Endothelial cell of umbilical vein (primary cell): ENCODE measurements around the gene PCDHGA10. TPM values are rescaled to one million over a fixed set of nuclear protein-coding genes. Genes with fewer than 3 reads are reported as not detected.
"Not testable (repeated sequence)": the region's sequence is repeated elsewhere in the genome, so short reads cannot be mapped to it uniquely, and the experiment has no call there.

Experiments used
- BruUV-seq: library from RNA; stranded (reverse); fragments of 400-500 nt; replicated peaks from 2 replicates; lab custom pipeline; 2021; lab: Mats Ljungman, UMichigan
- CTCF ChIA-PET: fragments of 300-600, 350-600 bp; sonication (Branson Sonifier 250); formaldehyde crosslinking; loops from one replicate; lab custom pipeline; 2021; ENCODE audit warnings: antibody characterized with exemption, inconsistent platforms; lab: Charles Lee
- POLR2A ChIA-PET: fragments of 300-600, 350-600 bp; sonication (Branson Sonifier 250); formaldehyde crosslinking; loops from one replicate; lab custom pipeline; 2021; ENCODE audit warnings: antibody characterized with exemption, inconsistent platforms; lab: Charles Lee
- DNase-seq: peaks from one replicate; pipeline ENCODE4 v3.0.0-alpha.2; 2011; ENCODE audit warnings: low read depth, low spot score
- FAIRE-seq: peaks from 2 replicates; lab custom pipeline; 2011; peaks lifted over from hg19 to GRCh38; lab: Jason Lieb, UNC
- H2AFZ ChIP-seq: 2 replicates; pipeline ENCODE4 v1.6.0; 2012; ENCODE audit warnings: low read depth, low read length, control low read depth, inconsistent platforms
- H3K27ac ChIP-seq: 2 replicates; pipeline ENCODE4 v1.5.1; 2011; ENCODE audit warnings: low read depth, mild to moderate bottlenecking, control low read depth, low read length, moderate library complexity; ENCODE audit not compliant: insufficient read depth
- H3K27me3 ChIP-seq, 2 experiments: 2 replicates each; pipeline versions ENCODE4 v1.6.0 to v1.6.1; 2011; ENCODE audit warnings: low read length in 2 of 2, mixed read lengths in 1 of 2; ENCODE audit not compliant: control insufficient read depth in 2 of 2, insufficient read depth in 2 of 2
- H3K36me3 ChIP-seq, 2 experiments: 2 replicates in 1 of 2; 3 replicates in 1 of 2; pipeline ENCODE4 v1.5.1; 2011; ENCODE audit warnings: low read length in 2 of 2, mild to moderate bottlenecking in 1 of 2, moderate library complexity in 1 of 2; ENCODE audit not compliant: control insufficient read depth in 2 of 2, insufficient read depth in 2 of 2; ENCODE audit errors: extremely low read depth in 1 of 2
- H3K4me1 ChIP-seq: 3 replicates; pipeline ENCODE4 v1.5.1; 2011; ENCODE audit warnings: mild to moderate bottlenecking, low read length; ENCODE audit not compliant: control insufficient read depth, insufficient read depth; ENCODE audit errors: extremely low read depth
- H3K4me2 ChIP-seq: 2 replicates; pipeline ENCODE4 v1.6.1; 2011; ENCODE audit warnings: low read length, control low read depth, mixed read lengths; ENCODE audit not compliant: insufficient read depth
- H3K4me3 ChIP-seq, 3 experiments: fragments of 200-600 bp in 1 of 3; sonication (generic), shearing (Covaris generic) in 1 of 3; replicated peaks in 1 of 3; 2 replicates each; pipeline ENCODE4 v1.5.1; 2011 to 2016; ENCODE audit warnings: control low read depth in 3 of 3, low read length in 3 of 3, mild to moderate bottlenecking in 2 of 3, inconsistent platforms in 1 of 3, low read depth in 1 of 3, moderate library complexity in 1 of 3; ENCODE audit not compliant: insufficient read depth in 1 of 3
- H3K79me2 ChIP-seq: 2 replicates; pipeline ENCODE4 v1.6.0; 2012; ENCODE audit warnings: low read length, inconsistent platforms; ENCODE audit not compliant: control insufficient read depth, insufficient read depth
- H3K9ac ChIP-seq: replicated peaks from 2 replicates; pipeline ENCODE3; 2011; ENCODE audit warnings: low read length, control low read depth; ENCODE audit not compliant: insufficient read depth; ENCODE audit errors: extremely low read depth
- H3K9me1 ChIP-seq: replicated peaks from 3 replicates; pipeline ENCODE4 v1.6.0; 2011; ENCODE audit warnings: mild to moderate bottlenecking, low read length; ENCODE audit not compliant: control insufficient read depth, insufficient read depth; ENCODE audit errors: extremely low read depth
- H3K9me3 ChIP-seq: replicated peaks from 2 replicates; pipeline ENCODE4 v1.5.1; 2012; ENCODE audit warnings: low read length, inconsistent platforms; ENCODE audit not compliant: control insufficient read depth, insufficient read depth
- H4K20me1 ChIP-seq: replicated peaks from 2 replicates; pipeline ENCODE3; 2011; ENCODE audit warnings: mild to moderate bottlenecking, low read length; ENCODE audit not compliant: control insufficient read depth, insufficient read depth; ENCODE audit errors: extremely low read depth
- CTCF ChIP-seq, 2 donors: IDR thresholded peaks; 1 replicate in 1 of 2; 2 replicates in 1 of 2; pipeline ENCODE4 v1.5.1; 2011; ENCODE audit warnings: low read length in 2 of 2, mild to moderate bottlenecking in 2 of 2, moderate library complexity in 2 of 2, control low read depth in 1 of 2, inconsistent platforms in 1 of 2, low read depth in 1 of 2; ENCODE audit not compliant: insufficient read depth in 1 of 2; ENCODE audit errors: extremely low read depth in 1 of 2
- EZH2 ChIP-seq: IDR thresholded peaks from 2 replicates; pipeline ENCODE4 v1.6.1; 2012; ENCODE audit warnings: borderline replicate concordance, low read depth, mild to moderate bottlenecking, moderate library complexity, low read length, inconsistent platforms; ENCODE audit not compliant: severe bottlenecking
- FOS ChIP-seq: IDR thresholded peaks from 2 replicates; pipeline ENCODE4 v1.6.1; 2011; ENCODE audit warnings: mild to moderate bottlenecking, low read length, moderate library complexity, borderline replicate concordance; ENCODE audit not compliant: insufficient read depth
- GATA2 ChIP-seq: IDR thresholded peaks from 2 replicates; pipeline ENCODE4 v1.7.0; 2011; ENCODE audit warnings: low read depth, mild to moderate bottlenecking, moderate library complexity, mixed read lengths, low read length; ENCODE audit not compliant: insufficient read length, insufficient read depth
- JUN ChIP-seq: IDR thresholded peaks from 2 replicates; pipeline ENCODE4 v1.6.1; 2011; ENCODE audit warnings: borderline replicate concordance, low read depth; ENCODE audit not compliant: insufficient read length, insufficient read depth
- MYC ChIP-seq: IDR thresholded peaks from one replicate; pipeline ENCODE4 v1.6.1; 2011; ENCODE audit warnings: mild to moderate bottlenecking, low read depth, low read length
- POLR2A ChIP-seq: IDR thresholded peaks from 2 replicates; pipeline ENCODE4 v1.6.1; 2012; ENCODE audit warnings: low read depth, mild to moderate bottlenecking, control low read depth, low read length
- POLR2AphosphoS5 ChIP-seq: IDR thresholded peaks from 2 replicates; pipeline ENCODE4 v1.6.1; 2012; ENCODE audit warnings: low read depth, mild to moderate bottlenecking, control low read depth, low read length, moderate library complexity; ENCODE audit not compliant: insufficient read depth
- dilution Hi-C: fragments of 300-500 bp; cut with MboI; formaldehyde crosslinking; loops from one replicate; pipeline ENCODE4 v1.15.0; 2019; ENCODE audit warnings: low sequenced_read_pairs; ENCODE audit not compliant: extremely low pct_ligation_motif_present
- intact Hi-C: fragments of 100-400 bp; cut with micrococcal nuclease; formaldehyde crosslinking; loops from one replicate; pipeline ENCODE4 v1.10.0; 2022
- polyA plus RNA-seq, 4 experiments: library from polyadenylated mRNA; depleted of rRNA in 3 of 4; stranded (reverse) in 3 of 4; unstranded in 1 of 4; fragments of >200 nt; gene quantifications; 2 replicates each; pipeline versions ENCODE4 v1.2.1 to v1.2.3, GENCODE V29; 2011 to 2012; ENCODE audit warnings: missing spikeins in 1 of 4
- total RNA-seq: library from RNA; stranded (reverse); gene quantifications from 2 replicates; pipeline ENCODE4 v1.2.3, GENCODE V29; 2021
- TF ChIP-seq, protein P1 (sequence below): IDR thresholded peaks from 2 replicates; pipeline ENCODE4 v1.6.1; 2011; ENCODE audit not compliant: insufficient read depth, insufficient read length

PCDHGA10 gene
- total and polyA plus RNA-seq, 2 donors (not counting 3 experiments of a cell fraction or from before 2014, with no cell fraction given): 3.6 to 4.4 TPM

- peak; percentile 87 for FAIRE-seq
- H3K9me3 ChIP-seq, H3K4me1 ChIP-seq, H3K9me1 ChIP-seq, H2AFZ ChIP-seq, H3K36me3 ChIP-seq, H3K9ac ChIP-seq, H4K20me1 ChIP-seq, POLR2A ChIA-PET, intact Hi-C loops, H3K27ac ChIP-seq, dilution Hi-C loops, H3K79me2 ChIP-seq: not testable (repeated sequence)
- Histone ChIP-seq H3K4me2 (peak within 1 kb of the TSS; percentile 18), H3K27me3 (peaks cover 36 to 78% of the 10 kb centered on the region in 2 experiments), H3K4me3 (peak within 1 kb of the TSS in 2 of 3 experiments; percentile 9 to 22)
- TSS peak; percentile 23 for BruUV-seq
- TF ChIP-seq CTCF (IDR thresholded peaks at IDR 0.05; ENCODE audit: extremely low read depth in 1 of 2, insufficient read depth in 1 of 2, low read depth in 1 of 2, low read length in 2 of 2): peak; percentile 46 to 51
- DNase-seq: peak; percentile 30
- CTCF ChIA-PET: interaction anchor here (0.7 to 4.1 kb wide), 19 partner anchors 9 to 232 kb away, joined by 3 to 32 read pairs (median 7); partner anchors contain the start of genes PCDHB14, PCDHGA10, PCDHGA11 and PCDHGA12
Observed at GRCh38 chr5:141387557-141388311, 25.1 kb upstream of the PCDHGA10 start, which contains the start of gene PCDHGB4. TSS of gene PCDHGB4 (plus strand) at chr5:141387698. CDS start at chr5:141387885, 187 bp downstream.

GRCh38 chr5:141388661-141389060 lies 24.1 kb upstream of the PCDHGA10 start:
- Histone ChIP-seq H3K27me3 (peaks cover 31 to 80% of the 10 kb centered on the region in 2 experiments), H3K9me1 (no peaks in the 10 kb centered on the region), H4K20me1 (no peaks in the 10 kb centered on the region), H3K36me3 (no peaks in the 10 kb centered on the region), H3K4me1 (no peaks in the 10 kb centered on the region), H3K27ac (no peak overlapping the region), H2AFZ (no peak overlapping the region), H3K79me2 (no peaks in the 10 kb centered on the region), H3K4me3 (no peak overlapping the region), H3K4me2 (no peak overlapping the region), H3K9ac (no peak overlapping the region), H3K9me3 (no peaks in the 10 kb centered on the region)
- dilution Hi-C loops: no loop called here
- intact Hi-C loops: no loop called here
- POLR2A ChIA-PET: no interaction called here
- CTCF ChIA-PET: interaction anchor here (1.6 to 4.1 kb wide), 5 partner anchors 9 to 175 kb away, joined by 4 to 32 read pairs (median 15); partner anchors contain the start of genes PCDHGA3, PCDHGA6 and PCDHGB5
- no TSS peak for BruUV-seq
- no peak for FAIRE-seq
- TF ChIP-seq, protein P1, sequence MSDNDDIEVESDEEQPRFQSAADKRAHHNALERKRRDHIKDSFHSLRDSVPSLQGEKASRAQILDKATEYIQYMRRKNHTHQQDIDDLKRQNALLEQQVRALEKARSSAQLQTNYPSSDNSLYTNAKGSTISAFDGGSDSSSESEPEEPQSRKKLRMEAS: no peak
- no peak for TF ChIP-seq GATA2
- TF ChIP-seq MYC: no peak
- TF ChIP-seq POLR2AphosphoS5: no peak
- TF ChIP-seq POLR2A: no peak
- TF ChIP-seq CTCF (IDR thresholded peaks at IDR 0.05; ENCODE audit: extremely low read depth in 1 of 2, insufficient read depth in 1 of 2, low read depth in 1 of 2, low read length in 2 of 2): no peak
- no peak for TF ChIP-seq EZH2
- no peak for TF ChIP-seq JUN
- no peak for TF ChIP-seq FOS
- DNase-seq: no peak
